SU-DHL-6 (cell line): ENCODE data around the gene RNF5.

Experiments
- H2AFZ ChIP-seq: fragments of 200-600 bp; sonication (generic); 2 replicates; pipeline ENCODE4 v1.6.1; 2014; ENCODE audit warnings: low read depth, mild to moderate bottlenecking, moderate library complexity, mixed read lengths, antibody characterized with exemption, low read length; ENCODE audit not compliant: severe bottlenecking
- H3F3A ChIP-seq: fragments of 200-600 bp; shearing (Covaris generic); 2 replicates; pipeline ENCODE4 v1.6.0; 2016; ENCODE audit warnings: antibody characterized with exemption, mild to moderate bottlenecking; ENCODE audit not compliant: insufficient read depth
- H3K27ac ChIP-seq: fragments of 200-600 bp; sonication (generic); 2 replicates; pipeline ENCODE4 v1.5.1; 2016; ENCODE audit warnings: low read depth, mild to moderate bottlenecking, low read length, moderate library complexity, mixed read lengths
- H3K27me3 ChIP-seq: fragments of 200-600 bp; sonication (generic), shearing (Covaris generic); 2 replicates; pipeline ENCODE4 v1.6.0; 2014; ENCODE audit warnings: mild to moderate bottlenecking, low read length
- H3K36me3 ChIP-seq: fragments of 200-600 bp; sonication (generic); 2 replicates; pipeline ENCODE4 v1.6.1; 2014; ENCODE audit warnings: mild to moderate bottlenecking, low read length, mixed read lengths
- H3K4me2 ChIP-seq: fragments of 300-600, 200-600 bp; shearing (Covaris generic), sonication (generic); 2 replicates; pipeline ENCODE4 v1.6.0; 2014; ENCODE audit warnings: low read length, low read depth, mild to moderate bottlenecking; ENCODE audit not compliant: poor library complexity, severe bottlenecking
- H3K4me3 ChIP-seq: fragments of 200-600 bp; sonication (generic); 2 replicates; pipeline ENCODE4 v1.5.1; 2014; ENCODE audit warnings: antibody characterized with exemption, low read length, mild to moderate bottlenecking, mixed read lengths; ENCODE audit not compliant: insufficient read depth, poor library complexity, severe bottlenecking
- H3K79me2 ChIP-seq: fragments of 200-600 bp; sonication (generic); 2 replicates; pipeline ENCODE4 v1.6.1; 2014; ENCODE audit warnings: mild to moderate bottlenecking, low read length, moderate library complexity; ENCODE audit not compliant: insufficient read depth
- H3K9ac ChIP-seq: fragments of 200-600 bp; sonication (generic); 2 replicates; pipeline ENCODE4 v1.7.0; 2014; ENCODE audit warnings: mild to moderate bottlenecking, low read length
- H3K9me2 ChIP-seq: fragments of 200-600 bp; sonication (generic); replicated peaks from 2 replicates; pipeline ENCODE4 v1.6.1; 2014; ENCODE audit warnings: low read length; ENCODE audit not compliant: insufficient read depth
- H3K9me3 ChIP-seq: fragments of 200-600 bp; sonication (generic); 2 replicates; pipeline ENCODE4 v1.6.1; 2014; ENCODE audit warnings: low read length, mixed read lengths; ENCODE audit not compliant: insufficient read depth
- H4K20me1 ChIP-seq: fragments of 200-600 bp; sonication (generic); 2 replicates; pipeline ENCODE4 v1.6.1; 2014; ENCODE audit warnings: low read depth, mild to moderate bottlenecking, antibody characterized with exemption, low read length, moderate library complexity, mixed read lengths
- EZH2phosphoT487 ChIP-seq: fragments of 200-600 bp; sonication (generic), shearing (Covaris generic); conservative IDR thresholded peaks from 2 replicates; pipeline ENCODE4 v1.6.1; 2018; ENCODE audit warnings: mild to moderate bottlenecking, antibody characterized with exemption, low read length, moderate library complexity, mixed read lengths
- TF ChIP-seq, protein P1 (sequence below): fragments of 200-600 bp; sonication (generic); IDR thresholded peaks from one replicate; pipeline ENCODE4 v1.5.1; 2017; ENCODE audit warnings: antibody characterized with exemption, mild to moderate bottlenecking, low read length, moderate library complexity; ENCODE audit not compliant: insufficient read depth, poor library complexity, severe bottlenecking

RNF5 gene

DNA sequence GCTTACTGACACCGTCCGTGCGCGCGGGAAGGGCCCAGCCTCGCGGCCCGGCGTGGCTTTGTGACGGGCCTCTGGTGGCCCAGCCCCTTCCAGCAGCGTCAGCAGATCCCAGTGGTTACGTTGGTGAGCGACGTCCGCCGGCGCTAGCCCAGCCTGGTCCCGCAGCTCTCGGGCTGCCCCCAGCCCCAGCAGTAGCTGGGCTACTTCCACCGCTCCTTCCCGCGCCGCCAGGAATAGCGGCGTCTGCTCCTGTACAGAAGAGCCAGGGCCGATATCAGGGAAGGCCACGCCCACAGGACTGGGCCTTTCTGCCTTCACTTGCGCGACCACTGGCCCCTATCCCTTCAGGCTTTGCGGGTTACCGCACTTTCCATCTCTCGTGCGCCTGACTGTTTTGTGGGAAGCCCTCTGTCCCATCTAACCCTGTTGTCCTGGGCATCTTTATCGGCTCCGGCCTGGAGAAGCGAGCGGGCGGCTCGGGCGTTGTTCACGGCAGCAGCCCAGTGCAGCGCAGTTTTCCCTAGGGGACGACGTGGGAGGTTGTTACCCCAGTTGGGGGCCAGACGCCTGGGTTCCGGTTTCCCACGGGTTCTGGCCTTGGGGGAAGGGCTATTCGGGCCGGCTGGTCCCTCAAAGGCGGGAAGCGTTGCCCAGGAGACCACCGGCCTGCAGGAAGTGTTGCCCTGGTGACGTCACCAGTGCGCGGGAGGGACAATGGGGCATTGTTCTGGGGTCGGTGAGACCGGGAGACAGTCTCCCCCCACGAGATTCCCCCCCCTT, 17.9 kb downstream of the RNF5 start:
- Histone ChIP-seq H3K36me3 (no peaks in the 10 kb centered on the region), H2AFZ (peak overlapping the region; percentile 16)

DNA sequence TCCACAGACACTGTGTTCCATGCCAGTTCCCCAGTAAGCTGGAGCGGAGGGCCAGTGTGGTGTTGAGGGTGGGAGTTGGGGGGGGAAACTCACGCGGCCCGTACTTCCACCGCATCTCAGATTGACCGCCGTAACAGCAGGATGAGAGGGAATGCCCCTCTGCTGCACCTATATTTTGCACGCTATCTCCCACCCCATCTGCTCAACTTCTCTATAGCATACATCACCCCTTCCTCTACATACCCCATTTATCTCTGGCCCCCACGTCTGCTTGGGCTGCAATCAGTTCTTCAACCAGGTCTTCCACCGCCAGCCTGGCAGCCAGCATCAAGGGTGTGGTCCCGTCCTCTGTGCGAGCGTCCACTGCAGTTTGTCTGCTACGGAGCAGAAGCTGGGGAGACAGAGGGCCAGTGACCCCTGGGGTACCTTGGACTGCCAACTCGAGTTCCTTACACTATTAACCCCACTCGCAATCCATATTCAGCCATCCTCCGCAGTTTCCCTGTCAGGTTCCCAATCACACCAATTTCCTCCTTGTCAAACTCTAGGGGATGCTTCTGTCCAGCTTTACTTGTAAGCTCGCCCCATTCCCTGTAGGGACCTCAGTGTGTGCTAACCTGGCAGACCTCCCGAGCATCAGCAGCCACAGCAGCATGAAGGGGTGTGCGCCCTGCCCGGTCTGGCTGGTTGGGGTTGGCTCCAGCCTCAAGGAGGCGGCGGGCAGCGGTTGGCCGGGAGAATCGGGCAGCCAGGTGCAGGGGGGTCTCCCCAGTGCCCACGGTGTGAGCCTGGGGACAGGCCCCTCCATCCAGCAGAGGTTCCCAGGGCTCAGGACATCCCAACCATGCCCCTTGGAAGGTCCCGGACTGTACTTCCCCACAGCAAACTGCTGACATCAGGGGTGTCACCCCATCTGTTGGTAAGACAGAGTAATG, 18.7 kb downstream of the RNF5 start:
- peaks cover 5% of the 10 kb centered on the region for H3K79me2 ChIP-seq
- H2AFZ ChIP-seq, result peak overlapping the region; percentile 16
- no peaks in the 10 kb centered on the region for H4K20me1 ChIP-seq
- H3K9ac ChIP-seq, result peak overlapping the region; percentile 71
- H3K9me3 ChIP-seq, result no peaks in the 10 kb centered on the region
- H3K27me3 ChIP-seq, result no peaks in the 10 kb centered on the region
- no peaks in the 10 kb centered on the region for H3K9me2 ChIP-seq
- no peak overlapping the region for H3K27ac ChIP-seq
- peaks cover 36% of the 10 kb centered on the region for H3F3A ChIP-seq
- peak overlapping the region; percentile 72 for H3K4me2 ChIP-seq
- H3K36me3 ChIP-seq, result no peaks in the 10 kb centered on the region
- peak overlapping the region; percentile 62 for H3K4me3 ChIP-seq
- TF ChIP-seq, protein P1, sequence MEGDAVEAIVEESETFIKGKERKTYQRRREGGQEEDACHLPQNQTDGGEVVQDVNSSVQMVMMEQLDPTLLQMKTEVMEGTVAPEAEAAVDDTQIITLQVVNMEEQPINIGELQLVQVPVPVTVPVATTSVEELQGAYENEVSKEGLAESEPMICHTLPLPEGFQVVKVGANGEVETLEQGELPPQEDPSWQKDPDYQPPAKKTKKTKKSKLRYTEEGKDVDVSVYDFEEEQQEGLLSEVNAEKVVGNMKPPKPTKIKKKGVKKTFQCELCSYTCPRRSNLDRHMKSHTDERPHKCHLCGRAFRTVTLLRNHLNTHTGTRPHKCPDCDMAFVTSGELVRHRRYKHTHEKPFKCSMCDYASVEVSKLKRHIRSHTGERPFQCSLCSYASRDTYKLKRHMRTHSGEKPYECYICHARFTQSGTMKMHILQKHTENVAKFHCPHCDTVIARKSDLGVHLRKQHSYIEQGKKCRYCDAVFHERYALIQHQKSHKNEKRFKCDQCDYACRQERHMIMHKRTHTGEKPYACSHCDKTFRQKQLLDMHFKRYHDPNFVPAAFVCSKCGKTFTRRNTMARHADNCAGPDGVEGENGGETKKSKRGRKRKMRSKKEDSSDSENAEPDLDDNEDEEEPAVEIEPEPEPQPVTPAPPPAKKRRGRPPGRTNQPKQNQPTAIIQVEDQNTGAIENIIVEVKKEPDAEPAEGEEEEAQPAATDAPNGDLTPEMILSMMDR, result no peak
- no peak for TF ChIP-seq EZH2phosphoT487

More for the DNA sequence above, 17.9 kb downstream of the RNF5 start:
- no peaks in the 10 kb centered on the region for H3K9me3 ChIP-seq
- H3K4me2 ChIP-seq, result peak overlapping the region; percentile 72
- peak overlapping the region; percentile 71 for H3K9ac ChIP-seq
- peak overlapping the region; percentile 62 for H3K4me3 ChIP-seq
- no peak for TF ChIP-seq EZH2phosphoT487
- TF ChIP-seq, protein P1, result no peak
- peak overlapping the region; percentile 55 for H3K27ac ChIP-seq
- H3K79me2 ChIP-seq, result peaks cover 13% of the 10 kb centered on the region
- no peaks in the 10 kb centered on the region for H3K27me3 ChIP-seq
- H3F3A ChIP-seq, result peaks cover 43% of the 10 kb centered on the region
- no peaks in the 10 kb centered on the region for H3K9me2 ChIP-seq
- no peaks in the 10 kb centered on the region for H4K20me1 ChIP-seq

DNA sequence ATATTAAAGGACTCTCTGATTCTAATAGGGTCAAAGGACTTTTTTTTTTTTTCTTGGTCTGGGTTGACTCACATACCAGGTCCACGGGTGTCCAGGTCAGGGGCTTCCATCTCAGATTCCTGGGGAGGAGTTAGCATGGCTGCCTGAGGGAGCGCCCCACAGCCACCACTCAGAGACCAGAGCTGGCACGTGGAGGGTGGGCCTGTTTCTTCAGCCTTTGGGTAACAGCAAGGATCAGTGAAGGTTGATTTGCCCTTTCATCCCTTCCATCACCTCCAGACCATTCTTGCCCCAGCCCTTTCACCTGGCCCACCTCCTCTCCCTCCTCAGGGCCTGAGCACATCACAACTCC, 20.1 kb downstream of the RNF5 start:
- Histone ChIP-seq H3K36me3 (no peaks in the 10 kb centered on the region), H3K9ac (no peak overlapping the region), H3K79me2 (no peaks in the 10 kb centered on the region), H3F3A (peaks cover 31% of the 10 kb centered on the region), H3K9me3 (no peaks in the 10 kb centered on the region), H3K4me2 (no peak overlapping the region), H4K20me1 (no peaks in the 10 kb centered on the region), H3K9me2 (no peaks in the 10 kb centered on the region), H3K27ac (no peak overlapping the region), H3K4me3 (no peak overlapping the region), H3K27me3 (no peaks in the 10 kb centered on the region), H2AFZ (no peak overlapping the region)
- no peak for TF ChIP-seq EZH2phosphoT487
